ENCODE results near the gene SLC23A2. TPM values are rescaled to one million over a fixed set of nuclear protein-coding genes. Genes with fewer than 3 reads are reported as not detected.

SLC23A2 gene
- total RNA-seq, 1 donor, result 14.2 TPM

- no peak for DNase-seq (ENCODE audit: low read depth)
- no peak for TF ChIP-seq CTCF (IDR thresholded peaks at IDR 0.05; ENCODE audit: insufficient read depth, low read depth, low read length)
- H3K4me3 ChIP-seq (ENCODE audit: low read depth, low read length), result no peak overlapping the region
These were observed 110.0 kb downstream of the SLC23A2 start for GRCh38 chr20:4891190-4891763.

- TF ChIP-seq CTCF (IDR thresholded peaks at IDR 0.05; ENCODE audit: insufficient read depth, low read depth, low read length), result no peak
- no peak for DNase-seq (ENCODE audit: low read depth)
These were observed 111.9 kb downstream of the SLC23A2 start for GRCh38 chr20:4889446-4889845.

GRCh38 chr20:4887586-4887985, 113.7 kb downstream of the SLC23A2 start:
- H3K4me3 ChIP-seq (ENCODE audit: low read depth, low read length), result no peak overlapping the region
- no peak for TF ChIP-seq CTCF (IDR thresholded peaks at IDR 0.05; ENCODE audit: insufficient read depth, low read depth, low read length)
- DNase-seq (ENCODE audit: low read depth), result no peak

More at GRCh38 chr20:4889446-4889845, 111.9 kb downstream of the SLC23A2 start:
- H3K4me3 ChIP-seq (ENCODE audit: low read depth, low read length), result no peak overlapping the region

- no peak overlapping the region for H3K4me3 ChIP-seq (ENCODE audit: low read depth, low read length)
- TF ChIP-seq CTCF (IDR thresholded peaks at IDR 0.05; ENCODE audit: insufficient read depth, low read depth, low read length), result no peak
- no peak for DNase-seq (ENCODE audit: low read depth)
These were observed 114.4 kb downstream of the SLC23A2 start for GRCh38 chr20:4886771-4887527.

GRCh38 chr20:4885877-4886276, 115.4 kb downstream of the SLC23A2 start:
- DNase-seq (ENCODE audit: low read depth), result no peak
- TF ChIP-seq CTCF (IDR thresholded peaks at IDR 0.05; ENCODE audit: insufficient read depth, low read depth, low read length), result no peak

GRCh38 chr20:4883546-4883945, 117.8 kb downstream of the SLC23A2 start:
- H3K4me3 ChIP-seq (ENCODE audit: low read depth, low read length), result no peak overlapping the region
- no peak for TF ChIP-seq CTCF (IDR thresholded peaks at IDR 0.05; ENCODE audit: insufficient read depth, low read depth, low read length)
- no peak for DNase-seq (ENCODE audit: low read depth)

More at GRCh38 chr20:4885877-4886276, 115.4 kb downstream of the SLC23A2 start:
- H3K4me3 ChIP-seq (ENCODE audit: low read depth, low read length), result no peak overlapping the region

Measured in fibroblast of villous mesenchyme (primary cell).